GM19452 (cell line): ENCODE results near the gene PRRT2.
A peak's percentile ranks its signal among the peaks of the same experiment; 100 is the strongest.
"Not testable (repeated sequence)": the region's sequence is repeated elsewhere in the genome, so short reads cannot be mapped to it uniquely, and the experiment has no call there.

Experiments
- ATAC-seq: cut with Tn5 transposase; IDR thresholded peaks from one replicate; pipeline ENCODE4 v1.9.1; 2021; ENCODE audit not compliant: unreplicated experiment

PRRT2 gene

GRCh38 chr16:29790949-29791844 is 20.8 kb upstream of the PRRT2 start:
- peak; percentile 5 for ATAC-seq

GRCh38 chr16:29791845-29792807 is 19.9 kb upstream of the PRRT2 start:
- ATAC-seq: no peak

GRCh38 chr16:29793153-29793552 is 18.8 kb upstream of the PRRT2 start:
- not testable (repeated sequence) for ATAC-seq

GRCh38 chr16:29794231-29794710 is 17.7 kb upstream of the PRRT2 start:
- no peak for ATAC-seq

- no peak for ATAC-seq
Measured at GRCh38 chr16:29802416-29802935, 9.5 kb upstream of the PRRT2 start.

GRCh38 chr16:29804020-29804419 is 8.0 kb upstream of the PRRT2 start:
- no peak for ATAC-seq

- no peak for ATAC-seq
Measured at GRCh38 chr16:29804455-29805231, 7.3 kb upstream of the PRRT2 start.

GRCh38 chr16:29805232-29806098 is 6.5 kb upstream of the PRRT2 start:
- peak; percentile 49 for ATAC-seq

- ATAC-seq: no peak
Measured at GRCh38 chr16:29806099-29806579, 5.9 kb upstream of the PRRT2 start, which contains the start of gene MAZ. TSS of gene MAZ (plus strand) at chr16:29806529. CDS start at chr16:29806702, 173 bp downstream.

- ATAC-seq: no peak
Measured at GRCh38 chr16:29806641-29807425, 5.2 kb upstream of the PRRT2 start.

- ATAC-seq: no peak
Measured at GRCh38 chr16:29807426-29808218, 4.4 kb upstream of the PRRT2 start.

- no peak for ATAC-seq
Measured at GRCh38 chr16:29808219-29808900, 3.6 kb upstream of the PRRT2 start.

- ATAC-seq: no peak
Measured at GRCh38 chr16:29809031-29809747, 2.8 kb upstream of the PRRT2 start.

GRCh38 chr16:29809850-29810698 is 1.9 kb upstream of the PRRT2 start:
- ATAC-seq: no peak

- ATAC-seq: no peak
Measured at GRCh38 chr16:29810699-29811169, 1.3 kb upstream of the PRRT2 start.
